H1 (cell line): ENCODE data around the gene PPP2R2C. TPM values are rescaled to one million over a fixed set of nuclear protein-coding genes. Genes with fewer than 3 reads are reported as not detected.

Experiments
- CTCF ChIA-PET: fragments of 300-600 bp; sonication (Branson Sonifier 250); formaldehyde crosslinking; loops from one replicate; lab custom pipeline; 2021; ENCODE audit not compliant: partially characterized antibody; lab: Charles Lee
- POLR2A ChIA-PET: fragments of 300-600 bp; sonication (Branson Sonifier 250); formaldehyde crosslinking; loops from one replicate; lab custom pipeline; 2021; ENCODE audit warnings: inconsistent platforms; ENCODE audit not compliant: partially characterized antibody; lab: Charles Lee
- DNase-seq, 2 experiments: peaks; one replicate each; pipeline versions ENCODE4 v3.0.0 to v3.0.0-alpha.2; 2010 to 2022; ENCODE audit warnings: low spot score in 2 of 2, low read depth in 1 of 2, mixed read lengths in 1 of 2
- FAIRE-seq: peaks from 2 replicates; lab custom pipeline; 2011; peaks lifted over from hg19 to GRCh38; lab: Jason Lieb, UNC
- H2AFZ ChIP-seq: 2 replicates; pipeline ENCODE4 v1.8.1; 2012; ENCODE audit warnings: low read length, inconsistent platforms
- H2AK5ac ChIP-seq: 2 replicates; pipeline ENCODE4 v1.6.1; 2013; ENCODE audit warnings: low read depth, low read length
- H2BK120ac ChIP-seq: replicated peaks from 2 replicates; pipeline ENCODE3; 2013; ENCODE audit warnings: low read depth, low read length, inconsistent platforms
- H2BK12ac ChIP-seq: 2 replicates; pipeline ENCODE4 v1.6.1; 2013; ENCODE audit warnings: low read depth, low read length
- H2BK15ac ChIP-seq: 2 replicates; pipeline ENCODE4 v1.6.1; 2013; ENCODE audit warnings: low read length
- H2BK20ac ChIP-seq: 2 replicates; pipeline ENCODE4 v1.6.1; 2013; ENCODE audit warnings: low read length
- H2BK5ac ChIP-seq: 2 replicates; pipeline ENCODE4 v1.6.1; 2013; ENCODE audit warnings: low read depth, low read length
- H3K14ac ChIP-seq: 2 replicates; pipeline ENCODE4 v1.6.1; 2013; ENCODE audit warnings: inconsistent platforms; ENCODE audit not compliant: insufficient read length
- H3K18ac ChIP-seq: 2 replicates; pipeline ENCODE4 v1.6.1; 2013; ENCODE audit warnings: low read length; ENCODE audit errors: extremely low read depth
- H3K23ac ChIP-seq: 2 replicates; pipeline ENCODE4 v1.6.1; 2013; ENCODE audit warnings: inconsistent platforms; ENCODE audit not compliant: insufficient read length
- H3K23me2 ChIP-seq: 2 replicates; pipeline ENCODE4 v1.6.1; 2013; ENCODE audit warnings: low read depth, low read length
- H3K27ac ChIP-seq: 2 replicates; pipeline ENCODE4 v1.6.1; 2011; ENCODE audit warnings: low read depth, low read length, inconsistent platforms
- H3K27me3 ChIP-seq, 4 experiments: replicated peaks in 1 of 4; 1 replicate in 1 of 4; 2 replicates in 3 of 4; pipeline versions ENCODE4 v1.6.1 to v1.8.1; 2011 to 2013; ENCODE audit warnings: low read length in 3 of 4, mild to moderate bottlenecking in 3 of 4, inconsistent platforms in 2 of 4, mixed read lengths in 2 of 4, moderate library complexity in 1 of 4; ENCODE audit not compliant: control insufficient read depth in 3 of 4, insufficient read depth in 3 of 4; ENCODE audit errors: extremely low read depth in 1 of 4
- H3K36me3 ChIP-seq, 4 experiments: 2 replicates each; pipeline versions ENCODE4 v1.6.1 to v1.8.1; 2011 to 2013; ENCODE audit warnings: mild to moderate bottlenecking in 4 of 4, low read length in 3 of 4, moderate library complexity in 2 of 4, control low read depth in 1 of 4, inconsistent platforms in 1 of 4; ENCODE audit not compliant: insufficient read depth in 4 of 4, control insufficient read depth in 2 of 4
- H3K4ac ChIP-seq: replicated peaks from 2 replicates; pipeline ENCODE3; 2013; ENCODE audit warnings: low read length, low read depth, mixed read lengths, inconsistent platforms; ENCODE audit not compliant: insufficient read length
- H3K4me1 ChIP-seq, 4 experiments: replicated peaks in 1 of 4; 1 replicate in 1 of 4; 2 replicates in 3 of 4; pipeline versions ENCODE4 v1.6.1 to v1.8.1; 2011 to 2013; ENCODE audit warnings: low read length in 3 of 4, inconsistent platforms in 2 of 4, mixed read lengths in 1 of 4; ENCODE audit not compliant: insufficient read depth in 4 of 4, control insufficient read depth in 3 of 4
- H3K4me2 ChIP-seq, 2 experiments: 2 replicates each; pipeline versions ENCODE4 v1.6.1 to v1.8.1; 2011 to 2013; ENCODE audit warnings: low read depth in 2 of 2, low read length in 2 of 2, control low read depth in 1 of 2, inconsistent platforms in 1 of 2, mild to moderate bottlenecking in 1 of 2; ENCODE audit not compliant: insufficient read depth in 1 of 2
- H3K4me3 ChIP-seq, 4 experiments: fragments of 200-600, 300-600 bp in 1 of 4; sonication (generic), shearing (Covaris generic), sonication (Bioruptor Twin) in 1 of 4; 2 replicates each; pipeline versions ENCODE4 v1.5.1 to v1.8.1; 2011 to 2016; ENCODE audit warnings: low read length in 4 of 4, low read depth in 3 of 4, control low read depth in 2 of 4, inconsistent platforms in 2 of 4, mild to moderate bottlenecking in 2 of 4, mixed read lengths in 1 of 4, moderate library complexity in 1 of 4; ENCODE audit not compliant: insufficient read depth in 2 of 4; ENCODE audit errors: extremely low read depth in 1 of 4
- H3K56ac ChIP-seq: replicated peaks from 2 replicates; pipeline ENCODE3; 2013; ENCODE audit warnings: low read depth, mild to moderate bottlenecking, mixed read lengths, low read length, inconsistent platforms; ENCODE audit not compliant: insufficient read length
- H3K79me1 ChIP-seq: 2 replicates; pipeline ENCODE4 v1.6.1; 2013; ENCODE audit warnings: low read depth, low read length, control low read depth
- H3K79me2 ChIP-seq, 2 experiments: 2 replicates each; pipeline versions ENCODE4 v1.6.1 to v1.8.1; 2012 to 2013; ENCODE audit warnings: low read length in 2 of 2, mild to moderate bottlenecking in 2 of 2, inconsistent platforms in 1 of 2; ENCODE audit not compliant: insufficient read depth in 2 of 2, control insufficient read depth in 1 of 2
- H3K9ac ChIP-seq, 4 experiments: replicated peaks in 1 of 4; 1 replicate in 1 of 4; 2 replicates in 3 of 4; pipeline versions ENCODE4 v1.6.1 to v1.8.1; 2011 to 2013; ENCODE audit warnings: low read depth in 3 of 4, low read length in 3 of 4, control low read depth in 2 of 4, mild to moderate bottlenecking in 2 of 4, moderate library complexity in 2 of 4, inconsistent platforms in 1 of 4; ENCODE audit errors: extremely low read depth in 1 of 4
- H3K9me3 ChIP-seq, 2 experiments: 2 replicates each; pipeline versions ENCODE4 v1.6.1 to v1.8.1; 2012 to 2013; ENCODE audit warnings: mild to moderate bottlenecking in 2 of 2, moderate library complexity in 2 of 2, control low read depth in 1 of 2, inconsistent platforms in 1 of 2, low read depth in 1 of 2, low read length in 1 of 2, mixed read lengths in 1 of 2; ENCODE audit not compliant: insufficient read depth in 2 of 2
- H4K20me1 ChIP-seq, 2 experiments: replicated peaks in 1 of 2; 2 replicates each; pipeline versions ENCODE3 to v1.8.1; 2011 to 2013; ENCODE audit warnings: inconsistent platforms in 2 of 2, low read length in 2 of 2, mild to moderate bottlenecking in 1 of 2; ENCODE audit not compliant: insufficient read depth in 2 of 2, control insufficient read depth in 1 of 2
- H4K5ac ChIP-seq: 2 replicates; pipeline ENCODE4 v1.6.1; 2013; ENCODE audit warnings: low read length, low read depth, mixed read lengths, inconsistent platforms; ENCODE audit not compliant: insufficient read length
- H4K8ac ChIP-seq: 2 replicates; pipeline ENCODE4 v1.8.0; 2013; ENCODE audit warnings: mild to moderate bottlenecking, moderate library complexity, low read length, inconsistent platforms; ENCODE audit not compliant: insufficient read depth; ENCODE audit errors: extremely low read depth
- H4K91ac ChIP-seq: replicated peaks from 2 replicates; pipeline ENCODE3; 2013; ENCODE audit warnings: low read length, mixed read lengths, inconsistent platforms; ENCODE audit not compliant: insufficient read length
- CTCF ChIP-seq, 3 experiments: IDR thresholded peaks; 1 replicate in 2 of 3; 2 replicates in 1 of 3; pipeline versions ENCODE4 v1.5.1 to v1.6.1; 2011; ENCODE audit warnings: low read length in 3 of 3, mild to moderate bottlenecking in 3 of 3, inconsistent platforms in 2 of 3, low read depth in 1 of 3, moderate library complexity in 1 of 3; ENCODE audit not compliant: insufficient read depth in 1 of 3; ENCODE audit errors: control extremely low read depth in 1 of 3
- KDM5A ChIP-seq: fragments of 200-600 bp; IDR thresholded peaks from 2 replicates; pipeline ENCODE4 v1.7.1; 2012; ENCODE audit warnings: mild to moderate bottlenecking, low read length, inconsistent platforms, mixed read lengths
- SRF ChIP-seq: IDR thresholded peaks from 2 replicates; pipeline ENCODE4 v1.6.1; 2011; ENCODE audit warnings: mild to moderate bottlenecking, low read depth, low read length, moderate library complexity
- WGBS, 2 experiments: shearing (Covaris generic) in 1 of 2; methylation state at CpG; one replicate each; pipeline versions ENCODE4 v1.1.6 to v1.1.7; 2013 to 2015; ENCODE audit warnings: low lambda C conversion rate in 2 of 2, mixed read lengths in 2 of 2, inconsistent platforms in 1 of 2, low coverage in 1 of 2, missing lambda C conversion rate in 1 of 2; ENCODE audit not compliant: insufficient replicate concordance in 2 of 2, insufficient coverage in 1 of 2, insufficient read length in 1 of 2; ENCODE audit errors: extremely low coverage in 1 of 2, missing lambda C conversion rate in 1 of 2; 5-methylcytosine and 5-hydroxymethylcytosine counted together
- polyA plus RNA-seq, 7 experiments: library from polyadenylated mRNA; depleted of rRNA in 3 of 7; stranded (reverse) in 5 of 7; unstranded in 2 of 7; fragments of >200 nt in 5 of 7; fragments of 200-250 nt in 2 of 7; gene quantifications; 1 replicate in 5 of 7; 2 replicates in 1 of 7; 4 replicates in 1 of 7; pipeline versions ENCODE4 v1.2.1 to v1.2.3, GENCODE V29; 2011 to 2013; ENCODE audit warnings: missing spikeins in 2 of 7, mixed read lengths in 2 of 7
- total RNA-seq: library from RNA; stranded (reverse); fragmentation: NEBNext Ultra II Directional; extraction: Animal tissue kit (Norgen Biotek cat#: 25700); gene quantifications from 2 replicates; pipeline ENCODE4 v1.2.1, GENCODE V29; 2021

Gene PPP2R2C
- total and polyA plus RNA-seq, 2 of the 8 experiments (the other 6 are each of a cell fraction or from before 2014, with no cell fraction given): 6.4 TPM

GRCh38 chr4:6368601-6369000 lies 103.8 kb downstream of the PPP2R2C start:
- 84% methylated on average over 12 of the region's 12 CpGs; no CpG with 5 or more reads in 1 of the 2 experiments for WGBS, 2 experiments
- Histone ChIP-seq H3K4me3 (no peak overlapping the region), H3K4me2 (no peak overlapping the region), H2BK15ac (no peak overlapping the region), H3K9me3 (no peaks in the 10 kb centered on the region), H2BK5ac (no peak overlapping the region), H3K27ac (no peak overlapping the region), H2BK20ac (no peak overlapping the region), H3K56ac (no peak overlapping the region), H4K8ac (peak overlapping the region; percentile 17; the same call in 1 of the 2 replicates)
- no peak for DNase-seq
- TF ChIP-seq KDM5A (no peak), CTCF (IDR thresholded peaks at IDR 0.05; ENCODE audit: control extremely low read depth in 1 of 3, insufficient read depth in 1 of 3, low read depth in 1 of 3, low read length in 3 of 3) (no peak), SRF (no peak)
- TF ChIP-seq, all 59 proteins: peak for 0
- H3K36me3 ChIP-seq: no peaks in the 10 kb centered on the region
- H4K5ac ChIP-seq: no peak overlapping the region
- H3K14ac ChIP-seq: no peak overlapping the region
- ChIA-PET CTCF (interaction anchor here (1.3 kb wide), 1 partner anchor 33 kb away, joined by 3 read pairs; no protein-coding TSS in a partner anchor), POLR2A (interaction anchor here (1.2 kb wide), 1 partner anchor 12 kb away, joined by 3 read pairs; no protein-coding TSS in a partner anchor)
- no peak overlapping the region for H3K4ac ChIP-seq
- no peak overlapping the region for H2AK5ac ChIP-seq
- no peak overlapping the region for H3K9ac ChIP-seq
- no peaks in the 10 kb centered on the region for H3K27me3 ChIP-seq
- H4K91ac ChIP-seq: no peak overlapping the region
- H3K23ac ChIP-seq: no peak overlapping the region
- H2AFZ ChIP-seq: no peak overlapping the region
- no peaks in the 10 kb centered on the region for H3K79me2 ChIP-seq
- H3K79me1 ChIP-seq: no peaks in the 10 kb centered on the region
- H2BK120ac ChIP-seq: no peak overlapping the region
- H3K4me1 ChIP-seq: peaks cover 2 to 14% (median 7%) of the 10 kb centered on the region in 4 experiments; a peak in 5 of 7 replicates
- no peak overlapping the region for H3K18ac ChIP-seq
- FAIRE-seq: no peak
- H3K23me2 ChIP-seq: no peaks in the 10 kb centered on the region
- H4K20me1 ChIP-seq: peaks cover 2 to 10% of the 10 kb centered on the region in 2 experiments
- no peak overlapping the region for H2BK12ac ChIP-seq
